GM18951 (cell line): ENCODE data around the gene BORCS5.

Experiments used
- POLR2A ChIP-seq: IDR thresholded peaks from 4 replicates; pipeline ENCODE4 v1.6.1; 2011; ENCODE audit warnings: mild to moderate bottlenecking; ENCODE audit not compliant: insufficient read length, insufficient read depth; ENCODE audit errors: extremely low read depth
- in situ Hi-C: fragments of 300-500 bp; cut with MboI; formaldehyde crosslinking; loops from one replicate; pipeline ENCODE4 v1.12.0; 2022; ENCODE audit warnings: low sequenced_read_pairs, mixed read lengths, inconsistent platforms; ENCODE audit not compliant: unreplicated experiment

BORCS5 gene

DNA sequence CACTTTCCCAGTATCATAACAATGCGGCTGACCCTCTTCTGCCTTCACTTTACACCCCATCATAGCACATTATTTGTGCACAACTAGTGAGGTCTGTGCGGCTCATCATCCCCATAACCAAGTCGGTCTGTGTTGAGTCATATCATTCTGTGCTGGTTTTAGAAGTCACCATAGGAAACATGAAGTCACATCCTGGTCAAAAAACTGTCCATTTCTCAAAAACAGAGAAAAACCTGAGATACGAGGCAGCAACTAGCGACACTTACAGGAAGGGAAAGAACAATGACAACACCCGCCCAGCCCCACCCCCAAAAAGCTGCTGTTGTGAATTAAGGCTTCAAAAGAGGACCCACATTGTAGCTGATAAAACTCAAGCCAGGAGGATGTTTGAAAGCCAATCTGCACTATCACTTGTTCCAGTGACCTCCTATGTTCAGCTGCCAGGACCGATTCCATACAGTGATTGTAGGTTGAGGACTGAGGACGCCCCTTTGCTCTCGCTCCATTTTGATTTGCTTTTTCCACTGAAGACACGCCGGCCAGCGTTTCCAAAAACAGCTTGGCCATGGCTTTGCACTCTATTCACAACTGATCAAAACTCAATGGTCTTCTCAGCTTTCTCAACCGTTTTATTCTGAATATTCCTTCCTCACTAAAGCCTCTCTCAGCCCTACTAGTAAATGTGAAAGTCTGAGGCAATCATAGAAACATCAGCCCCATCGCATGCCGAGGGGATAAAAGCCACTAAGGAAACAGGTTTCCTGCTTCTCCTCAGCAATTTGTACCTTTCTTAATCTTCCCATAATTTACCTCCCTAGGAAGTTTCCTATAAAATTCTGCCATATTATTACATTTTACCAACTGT is 118.3 kb downstream of the BORCS5 start:
- peak; percentile 14 for TF ChIP-seq POLR2A
- in situ Hi-C loops: no loop called here

GRCh38 chr12:12476857-12477531 is 120.1 kb downstream of the BORCS5 start:
- in situ Hi-C loops: no loop called here
- TF ChIP-seq POLR2A: no peak

DNA sequence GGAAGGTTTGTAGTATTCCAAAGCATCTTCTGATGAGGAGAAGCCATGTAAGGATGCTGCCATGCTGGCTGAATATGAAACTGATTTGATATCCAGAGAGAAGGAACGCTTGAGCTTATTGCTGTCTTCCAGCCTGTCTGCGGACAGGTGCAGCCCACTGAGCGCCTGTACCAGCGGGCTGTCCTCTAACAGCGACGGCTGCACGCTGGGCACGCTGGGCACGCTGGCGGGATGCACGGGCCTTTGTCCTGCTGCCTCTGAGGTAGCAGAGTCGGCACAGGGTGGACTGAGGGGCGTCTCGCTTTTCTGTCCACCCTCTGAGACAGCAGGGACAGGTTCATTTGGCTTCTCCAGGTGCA is 120.6 kb downstream of the BORCS5 start:
- TF ChIP-seq POLR2A: no peak
- in situ Hi-C loops: no loop called here

GRCh38 chr12:12480074-12480473 is 123.2 kb downstream of the BORCS5 start:
- no peak for TF ChIP-seq POLR2A
- in situ Hi-C loops: no loop called here

DNA sequence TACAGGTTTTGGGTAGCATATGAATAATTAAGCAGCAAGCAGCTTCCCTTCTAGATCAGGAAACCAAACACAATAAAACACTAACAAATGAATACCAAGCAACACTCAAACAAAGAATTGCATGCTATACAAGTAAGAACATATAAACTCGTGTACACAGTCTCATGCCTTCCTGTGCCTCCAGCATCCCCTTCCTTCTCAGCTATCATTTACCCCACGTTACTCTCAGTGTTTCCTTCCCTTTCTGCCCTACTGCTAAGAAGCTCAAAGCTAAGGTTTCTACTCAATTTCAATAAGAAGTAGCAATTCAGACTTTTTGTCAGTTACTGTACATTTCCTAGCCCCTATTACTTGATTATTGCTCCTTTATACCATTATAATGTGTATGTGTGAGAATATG is 124.8 kb downstream of the BORCS5 start:
- in situ Hi-C loops: no loop called here

GRCh38 chr12:12482150-12482761 is 125.4 kb downstream of the BORCS5 start:
- in situ Hi-C loops: no loop called here
- no peak for TF ChIP-seq POLR2A

More for the DNA sequence above, 124.8 kb downstream of the BORCS5 start:
- TF ChIP-seq POLR2A: no peak

DNA sequence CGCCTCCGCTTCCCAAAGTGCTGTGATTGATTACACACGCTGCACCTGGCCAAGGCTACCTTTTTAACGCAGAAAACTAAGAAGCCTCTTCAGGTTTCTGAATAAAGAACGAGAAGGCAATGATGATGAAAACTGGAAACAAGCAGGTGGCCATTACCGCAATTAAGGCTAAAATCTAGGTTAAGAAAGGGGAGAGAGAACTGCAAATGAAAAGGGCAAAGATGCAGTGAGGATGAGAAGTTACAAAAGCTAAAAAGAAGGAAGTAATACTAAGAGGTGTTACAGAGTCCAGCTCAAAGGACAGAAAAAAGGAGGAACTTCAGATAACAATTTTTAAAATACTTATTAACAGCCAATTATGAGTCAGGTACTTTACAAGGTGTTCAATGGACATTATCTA is 126.1 kb downstream of the BORCS5 start:
- in situ Hi-C loops: no loop called here

DNA sequence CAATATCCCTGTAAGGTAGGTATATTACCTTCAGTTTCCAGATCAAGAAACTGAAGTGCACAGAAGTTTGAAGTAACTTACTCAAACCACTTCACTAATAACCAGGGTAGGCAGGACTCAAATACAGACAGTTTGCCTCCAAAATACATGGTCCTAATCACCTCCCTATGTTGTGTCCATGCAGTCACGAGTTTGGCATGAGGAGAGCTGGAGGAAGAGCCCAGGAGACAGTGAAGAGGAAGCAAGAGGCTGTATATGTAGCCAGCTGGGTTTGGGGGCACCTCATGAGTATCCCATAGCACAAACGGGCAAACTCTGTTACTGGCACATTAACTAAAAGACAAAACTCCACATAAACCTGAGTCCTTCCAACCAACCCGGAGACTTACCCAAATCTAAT is 126.6 kb downstream of the BORCS5 start:
- no peak for TF ChIP-seq POLR2A
- in situ Hi-C loops: no loop called here

More for the DNA sequence above, 126.1 kb downstream of the BORCS5 start:
- no peak for TF ChIP-seq POLR2A

DNA sequence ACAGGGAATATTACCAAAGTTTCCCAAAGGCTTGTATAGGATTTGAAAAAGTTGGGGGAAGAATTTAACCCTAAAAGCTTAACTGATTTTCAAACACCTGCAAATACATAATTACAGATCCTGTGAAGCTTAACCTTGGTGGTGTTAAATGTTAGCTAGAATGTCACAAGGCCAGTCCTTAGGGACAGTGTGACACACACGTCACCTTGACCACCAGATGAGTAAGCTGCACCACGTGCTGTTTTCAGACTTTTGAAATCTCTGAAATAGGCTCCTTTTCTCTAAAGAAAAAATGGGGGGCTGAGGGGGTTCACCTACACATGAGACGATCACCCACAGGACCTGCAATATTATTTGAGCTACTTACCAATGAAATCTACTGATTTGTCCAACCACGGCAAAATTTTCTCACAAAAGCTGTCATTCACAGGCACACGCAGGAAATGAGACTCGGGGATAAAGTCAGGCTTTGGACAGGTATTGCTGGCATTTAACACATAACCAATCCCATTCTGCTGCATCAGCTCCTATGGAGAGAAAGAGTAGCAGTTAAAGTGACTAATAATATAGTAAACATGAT is 129.9 kb downstream of the BORCS5 start:
- in situ Hi-C loops: no loop called here
- peak; percentile 15 for TF ChIP-seq POLR2A

DNA sequence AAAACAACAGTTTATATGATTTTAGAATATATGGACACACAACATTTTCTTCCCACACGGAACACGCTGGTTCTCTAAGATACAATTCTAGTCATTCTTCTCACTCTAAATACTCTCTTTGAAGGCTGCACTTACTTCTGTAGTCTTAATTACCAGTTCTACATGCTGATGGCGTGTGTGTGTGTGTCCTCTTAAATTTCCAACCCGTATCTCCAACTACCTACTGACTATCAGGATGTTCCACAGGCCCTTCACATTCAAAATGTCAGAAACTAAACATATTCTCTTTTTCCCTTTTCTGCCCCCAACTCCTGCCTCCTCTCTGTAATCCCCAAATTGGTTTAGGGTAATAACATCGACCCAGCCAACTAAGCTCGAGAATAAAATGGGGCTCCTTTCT is 130.6 kb downstream of the BORCS5 start:
- TF ChIP-seq POLR2A: no peak
- in situ Hi-C loops: no loop called here

- no peak for TF ChIP-seq POLR2A
- in situ Hi-C loops: no loop called here
These were observed 131.4 kb downstream of the BORCS5 start for GRCh38 chr12:12488296-12488695.

GRCh38 chr12:12488823-12489550 is 132.1 kb downstream of the BORCS5 start:
- in situ Hi-C loops: no loop called here
- TF ChIP-seq POLR2A: no peak

DNA sequence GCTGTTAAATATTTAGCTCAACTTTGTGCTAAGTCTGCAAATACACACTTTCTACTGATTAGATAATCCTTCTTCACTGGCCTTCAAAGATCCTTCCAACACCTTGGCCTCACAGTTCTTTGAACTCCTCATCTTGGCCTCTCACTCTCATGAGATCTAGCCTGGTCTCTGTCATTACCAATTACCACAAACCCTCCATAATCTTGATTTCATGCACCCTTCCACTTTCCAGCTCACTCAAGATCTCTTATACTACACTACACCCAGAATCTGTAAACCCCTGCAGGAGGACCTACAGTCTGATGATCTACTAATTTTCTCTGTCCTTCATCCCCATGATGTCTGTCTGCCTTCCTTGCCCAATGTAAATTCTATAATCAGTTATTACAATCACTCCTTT is 134.7 kb downstream of the BORCS5 start:
- in situ Hi-C loops: loop anchor here (10.0 kb wide), 1 partner anchor 213 kb away; no protein-coding TSS in a partner anchor
- TF ChIP-seq POLR2A: no peak
